HepG2 (cell line): ENCODE results near the gene IQGAP2. TPM values are rescaled to one million over a fixed set of nuclear protein-coding genes. Genes with fewer than 3 reads are reported as not detected.

ENCODE experiments used
- ATAC-seq: fragments of 200-7000 bp; cut with Tn5 transposase; 3 replicates; pipeline ENCODE4 v1.9.1; 2020; ENCODE audit warnings: mild to moderate bottlenecking, moderate library complexity
- BruUV-seq: library from RNA; stranded (reverse); fragments of 400-500 nt; replicated peaks from 2 replicates; lab custom pipeline; 2021; lab: Mats Ljungman, UMichigan
- CTCF ChIA-PET: fragments of 300-600 bp; formaldehyde crosslinking; extraction: SDS; loops from one replicate; lab custom pipeline; 2021; ENCODE audit warnings: low total read pairs, inconsistent platforms, low intra/inter-chr PET ratio; lab: Yijun Ruan, JAX
- POLR2A ChIA-PET: fragments of 350-600 bp; sonication (Branson Sonifier 250); formaldehyde crosslinking; loops from one replicate; lab custom pipeline; 2020; ENCODE audit warnings: antibody characterized with exemption, inconsistent platforms; lab: Yijun Ruan, JAX
- DNase-seq: peaks from one replicate; pipeline ENCODE4 v3.0.0-alpha.2; 2015; ENCODE audit warnings: low spot score
- FAIRE-seq: peaks from 3 replicates; lab custom pipeline; 2011; peaks lifted over from hg19 to GRCh38; lab: Jason Lieb, UNC
- H2AFZ ChIP-seq: one replicate; pipeline ENCODE4 v1.6.1; 2011; ENCODE audit warnings: low read length, inconsistent platforms
- H3K27ac ChIP-seq: fragments of 300-600 bp; 3 replicates; pipeline ENCODE4 v1.8.0; 2011; ENCODE audit warnings: mixed run types, mild to moderate bottlenecking, mixed read lengths, low read length, inconsistent platforms; ENCODE audit not compliant: insufficient read depth; ENCODE audit errors: extremely low read length
- H3K27me3 ChIP-seq, 2 experiments: fragments of 200-600 bp in 1 of 2; 2 replicates in 1 of 2; 3 replicates in 1 of 2; pipeline versions ENCODE4 v1.6.0 to v1.8.0; 2011; ENCODE audit warnings: low read length in 2 of 2, mild to moderate bottlenecking in 2 of 2, moderate library complexity in 2 of 2, inconsistent platforms in 1 of 2; ENCODE audit not compliant: insufficient read depth in 2 of 2, control insufficient read depth in 1 of 2
- H3K36me3 ChIP-seq, 2 experiments: fragments of 200-600 bp in 1 of 2; replicated peaks in 1 of 2; 2 replicates in 1 of 2; 3 replicates in 1 of 2; pipeline versions ENCODE4 v1.5.1 to v1.8.0; 2011; ENCODE audit warnings: low read length in 2 of 2, inconsistent platforms in 1 of 2; ENCODE audit not compliant: insufficient read depth in 2 of 2, control insufficient read depth in 1 of 2
- H3K4me1 ChIP-seq: 2 replicates; pipeline ENCODE4 v1.5.1; 2012; ENCODE audit warnings: low read length, inconsistent platforms; ENCODE audit not compliant: insufficient read depth
- H3K4me2 ChIP-seq: 2 replicates; pipeline ENCODE4 v1.6.0; 2011; ENCODE audit warnings: low read depth, low read length, inconsistent platforms
- H3K4me3 ChIP-seq, 3 experiments: fragments of 200-600 bp in 1 of 3; sonication (generic), shearing (Covaris generic) in 1 of 3; replicated peaks in 1 of 3; 2 replicates each; pipeline ENCODE4 v1.5.1; 2011 to 2016; ENCODE audit warnings: low read length in 3 of 3, inconsistent platforms in 2 of 3, low read depth in 2 of 3, mild to moderate bottlenecking in 2 of 3, control low read depth in 1 of 3, mixed read lengths in 1 of 3; ENCODE audit not compliant: insufficient read depth in 1 of 3
- H3K79me2 ChIP-seq: one replicate; pipeline ENCODE4 v1.6.1; 2011; ENCODE audit warnings: low read length, inconsistent platforms; ENCODE audit not compliant: insufficient read depth
- H3K9ac ChIP-seq: 2 replicates; pipeline ENCODE4 v1.6.0; 2011; ENCODE audit warnings: mild to moderate bottlenecking, low read depth, low read length, inconsistent platforms; ENCODE audit not compliant: insufficient read depth
- H3K9me3 ChIP-seq: 2 replicates; pipeline ENCODE4 v1.5.1; 2012; ENCODE audit warnings: mild to moderate bottlenecking, low read length
- H4K20me1 ChIP-seq: 2 replicates; pipeline ENCODE4 v1.6.0; 2011; ENCODE audit warnings: inconsistent platforms, mild to moderate bottlenecking, low read length, moderate library complexity; ENCODE audit not compliant: insufficient read depth
- ELF4 ChIP-seq: sonication (generic); formaldehyde crosslinking; IDR thresholded peaks from 2 replicates; pipeline ENCODE4 v1.5.0; 2020; ENCODE audit warnings: missing genetic modification reagents, mild to moderate bottlenecking, moderate library complexity, borderline replicate concordance
- FOXJ3 ChIP-seq: sonication (generic); formaldehyde crosslinking; IDR thresholded peaks from 2 replicates; pipeline ENCODE4 v1.4.0; 2020; ENCODE audit warnings: missing genetic modification reagents, mild to moderate bottlenecking, borderline replicate concordance
- GFI1 ChIP-seq: sonication (generic); formaldehyde crosslinking; IDR thresholded peaks from 2 replicates; pipeline ENCODE4 v1.5.0; 2020; ENCODE audit warnings: missing genetic modification reagents, mild to moderate bottlenecking, borderline replicate concordance
- JARID2 ChIP-seq: sonication (generic); formaldehyde crosslinking; IDR thresholded peaks from 2 replicates; pipeline ENCODE4 v1.8.1; 2023; ENCODE audit warnings: missing genetic modification reagents, inconsistent platforms; ENCODE audit not compliant: insufficient replicate concordance
- SIX1 ChIP-seq: sonication (generic); formaldehyde crosslinking; IDR thresholded peaks from 2 replicates; pipeline ENCODE4 v1.4.0; 2020; ENCODE audit warnings: missing genetic modification reagents, borderline replicate concordance
- SMYD3 ChIP-seq: sonication (generic); formaldehyde crosslinking; IDR thresholded peaks from 2 replicates; pipeline ENCODE4 v1.8.1; 2023; ENCODE audit warnings: mild to moderate bottlenecking, missing genetic modification reagents
- ZNF75D ChIP-seq: sonication (generic); formaldehyde crosslinking; IDR thresholded peaks from 2 replicates; pipeline ENCODE4 v1.8.1; 2023; ENCODE audit warnings: missing genetic modification reagents, mild to moderate bottlenecking, borderline replicate concordance
- ZNF782 ChIP-seq: sonication (generic); formaldehyde crosslinking; IDR thresholded peaks from 2 replicates; pipeline ENCODE4 v1.4.0; 2020; ENCODE audit warnings: missing genetic modification reagents, mild to moderate bottlenecking, borderline replicate concordance
- WGBS: methylation state at CpG from one replicate; pipeline ENCODE4 v1.1.6; 2017; ENCODE audit warnings: low lambda C conversion rate; 5-methylcytosine and 5-hydroxymethylcytosine counted together
- in situ Hi-C: cut with HindIII; loops from 2 replicates; pipeline ENCODE4 v1.10.0; 2017; ENCODE audit warnings: low pct_unique_long_range_greater_than_20kb; ENCODE audit not compliant: extremely low pct_ligation_motif_present
- intact Hi-C: fragments of 100-400 bp; cut with micrococcal nuclease; formaldehyde crosslinking; loops from one replicate; pipeline ENCODE4 v1.10.0; 2022; ENCODE audit not compliant: unreplicated experiment
- polyA plus RNA-seq, 8 experiments: library from polyadenylated mRNA; depleted of rRNA in 3 of 8; stranded (reverse) in 7 of 8; unstranded in 1 of 8; fragments of >200 nt; fragmentation: Illumina TruSeq in 4 of 8; extraction: Trizol in 4 of 8; gene quantifications; 2 replicates each; pipeline versions ENCODE4 v1.2.1 to v1.2.3, GENCODE V29; 2011 to 2016; ENCODE audit warnings: low read depth in 4 of 8, missing spikeins in 1 of 8, mixed read lengths in 1 of 8; ENCODE audit not compliant: insufficient read depth in 1 of 8
- total RNA-seq, 5 experiments: library from RNA; depleted of rRNA; stranded (reverse); fragments of >200 nt; fragmentation: Illumina TruSeq; extraction: Trizol; gene quantifications; 2 replicates each; pipeline ENCODE4 v1.2.3, GENCODE V29; 2016; ENCODE audit warnings: low read depth in 1 of 5
- TF ChIP-seq, protein P1 (sequence below): sonication (generic); formaldehyde crosslinking; IDR thresholded peaks from 2 replicates; pipeline ENCODE4 v1.4.0; 2020; ENCODE audit warnings: missing genetic modification reagents
- TF ChIP-seq, protein P2 (sequence below): IDR thresholded peaks from 2 replicates; pipeline ENCODE4 v1.6.1; 2016; ENCODE audit warnings: missing compliant biosample characterization, missing genetic modification reagents, borderline replicate concordance

IQGAP2 gene
- total and polyA plus RNA-seq, 2 of the 13 experiments (the other 11 are each of a cell fraction or from before 2014, with no cell fraction given): 35.2 to 83.3 TPM

DNA sequence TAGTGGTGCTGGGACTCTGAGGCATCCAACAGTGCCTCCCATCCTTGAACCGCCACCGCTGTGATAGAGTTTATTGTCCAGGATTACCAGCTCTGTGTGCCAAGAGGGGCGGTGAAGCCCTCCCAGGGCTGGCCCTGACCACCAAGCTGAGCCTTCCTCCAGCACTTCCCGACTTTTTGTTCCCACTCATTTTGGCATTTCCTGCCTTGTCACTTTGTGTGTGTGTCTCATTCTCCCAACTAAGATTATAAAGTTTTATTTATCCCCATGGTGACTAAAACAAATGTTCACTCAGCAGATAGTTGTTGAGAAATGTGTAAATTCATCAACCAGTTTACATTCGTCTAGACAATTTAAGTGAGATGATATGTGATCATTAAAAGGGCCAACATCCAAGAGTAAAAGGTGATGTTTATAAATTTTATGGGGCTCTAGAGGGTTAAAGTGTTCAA is 315.3 kb downstream of the IQGAP2 start:
- CTCF ChIA-PET: no interaction called here
- H3K4me3 ChIP-seq: no peak overlapping the region
- H4K20me1 ChIP-seq: no peaks in the 10 kb centered on the region
- in situ Hi-C loops (loop anchor here (5.0 kb wide), 1 partner anchor 59 kb away; no protein-coding TSS in a partner anchor), intact Hi-C loops (loop anchor here (5.0 kb wide), 1 partner anchor 34 kb away; no protein-coding TSS in a partner anchor)
- no peak overlapping the region for H3K4me2 ChIP-seq
- H2AFZ ChIP-seq: no peak overlapping the region
- no peaks in the 10 kb centered on the region for H3K9me3 ChIP-seq
- H3K27ac ChIP-seq: no peak overlapping the region
- H3K9ac ChIP-seq: no peak overlapping the region
- DNase-seq (no peak), ATAC-seq (no peak), FAIRE-seq (no peak)
- POLR2A ChIA-PET: no interaction called here
- H3K36me3 ChIP-seq: no peaks in the 10 kb centered on the region
- no peaks in the 10 kb centered on the region for H3K79me2 ChIP-seq
- H3K27me3 ChIP-seq: no peaks in the 10 kb centered on the region
- no TSS peak for BruUV-seq
- TF ChIP-seq ZNF75D (CRISPR knock-in tag) (no peak), JARID2 (CRISPR knock-in tag) (no peak), ELF4 (CRISPR knock-in tag) (no peak), ZNF782 (CRISPR knock-in tag) (no peak), FOXJ3 (CRISPR knock-in tag) (no peak)
- TF ChIP-seq, protein P1, sequence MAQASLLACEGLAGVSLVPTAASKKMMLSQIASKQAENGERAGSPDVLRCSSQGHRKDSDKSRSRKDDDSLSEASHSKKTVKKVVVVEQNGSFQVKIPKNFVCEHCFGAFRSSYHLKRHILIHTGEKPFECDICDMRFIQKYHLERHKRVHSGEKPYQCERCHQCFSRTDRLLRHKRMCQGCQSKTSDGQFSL (CRISPR knock-in tag): no peak
- TF ChIP-seq, all 625 proteins: peak for 0
- H3K4me1 ChIP-seq: peaks cover 27% of the 10 kb centered on the region
- WGBS: 98% methylated on average over 5 of the region's 5 CpGs

DNA sequence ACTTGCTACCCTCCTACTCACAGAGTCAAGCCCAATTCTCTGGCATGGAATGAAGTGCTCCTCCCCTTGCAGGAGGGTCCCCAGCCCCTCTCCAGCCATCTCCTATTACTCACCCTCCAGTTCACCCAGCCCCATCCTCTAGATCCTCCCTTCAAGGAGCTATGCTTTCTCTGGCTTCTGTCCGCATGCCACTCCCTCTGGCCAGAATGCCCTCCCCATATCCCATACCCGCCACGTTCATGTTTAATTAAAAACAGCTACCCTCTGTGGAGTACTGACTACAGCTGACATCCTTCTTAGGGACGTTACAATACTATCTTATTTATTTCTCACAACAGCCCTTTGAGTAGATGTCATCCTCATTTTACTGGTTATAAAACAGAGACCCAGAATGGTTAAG is 315.8 kb downstream of the IQGAP2 start:
- Histone ChIP-seq H3K4me1 (peaks cover 27% of the 10 kb centered on the region), H2AFZ (no peak overlapping the region), H3K36me3 (no peaks in the 10 kb centered on the region), H3K27me3 (no peaks in the 10 kb centered on the region), H3K79me2 (no peaks in the 10 kb centered on the region), H3K9ac (no peak overlapping the region), H3K9me3 (no peaks in the 10 kb centered on the region), H3K4me3 (no peak overlapping the region)
- BruUV-seq: no TSS peak
- no peak for FAIRE-seq
- POLR2A ChIA-PET: no interaction called here
- TF ChIP-seq SMYD3: no peak
- TF ChIP-seq, protein P2, sequence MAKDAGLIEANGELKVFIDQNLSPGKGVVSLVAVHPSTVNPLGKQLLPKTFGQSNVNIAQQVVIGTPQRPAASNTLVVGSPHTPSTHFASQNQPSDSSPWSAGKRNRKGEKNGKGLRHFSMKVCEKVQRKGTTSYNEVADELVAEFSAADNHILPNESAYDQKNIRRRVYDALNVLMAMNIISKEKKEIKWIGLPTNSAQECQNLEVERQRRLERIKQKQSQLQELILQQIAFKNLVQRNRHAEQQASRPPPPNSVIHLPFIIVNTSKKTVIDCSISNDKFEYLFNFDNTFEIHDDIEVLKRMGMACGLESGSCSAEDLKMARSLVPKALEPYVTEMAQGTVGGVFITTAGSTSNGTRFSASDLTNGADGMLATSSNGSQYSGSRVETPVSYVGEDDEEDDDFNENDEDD (CRISPR knock-in tag): no peak
- no peak for TF ChIP-seq GFI1 (CRISPR knock-in tag)
- TF ChIP-seq ZNF75D (CRISPR knock-in tag): no peak
- no peak for TF ChIP-seq SIX1
- TF ChIP-seq, all 625 proteins: peak for 0
- WGBS: 94% methylated on average over 4 of the region's 4 CpGs
- Histone ChIP-seq H4K20me1 (no peaks in the 10 kb centered on the region), H3K4me2 (no peak overlapping the region), H3K27ac (no peak overlapping the region)
- no peak for ATAC-seq
- in situ Hi-C loops (loop anchor here (5.0 kb wide), 1 partner anchor 58 kb away; no protein-coding TSS in a partner anchor), intact Hi-C loops (loop anchor here (5.0 kb wide), 1 partner anchor 33 kb away; no protein-coding TSS in a partner anchor)
- CTCF ChIA-PET: no interaction called here
- no peak for DNase-seq
